Measurements from ENCODE around the gene LMNA. TPM values are rescaled to one million over a fixed set of nuclear protein-coding genes. Genes with fewer than 3 reads are reported as not detected.
A peak's percentile ranks its signal among the peaks of the same experiment; 100 is the strongest.

Gene LMNA
- total RNA-seq, 1 experiment from 2014 or later: 68.8 TPM

GRCh38 chr1:156095906-156096508 is 18.5 kb upstream of the LMNA start (continued):
- TF ChIP-seq ZNF512 (CRISPR knock-in tag; IDR thresholded peaks at IDR 0.05; ENCODE audit: borderline replicate concordance): no peak

GRCh38 chr1:156096640-156097391 is 17.7 kb upstream of the LMNA start:
- Mint-ChIP-seq H3K27ac (no peak overlapping the region), H3K4me1 (peaks cover 20% of the 10 kb centered on the region), H3K9me3 (no peaks in the 10 kb centered on the region), H3K27me3 (ENCODE audit: low read depth) (no peaks in the 10 kb centered on the region), H3K4me3 (no peak overlapping the region), H3K36me3 (peaks cover 8% of the 10 kb centered on the region)
- TF ChIP-seq ZNF396 (CRISPR knock-in tag; IDR thresholded peaks at IDR 0.05; ENCODE audit: borderline replicate concordance) (no peak), HMGXB4 (CRISPR knock-in tag; IDR thresholded peaks at IDR 0.05) (0 out of 2 replicates have a peak, but pooled peaks have one; percentile 38), ESRRA (CRISPR knock-in tag; IDR thresholded peaks at IDR 0.05; ENCODE audit: borderline replicate concordance) (no peak), ZNF138 (CRISPR knock-in tag; conservative IDR thresholded peaks at IDR 0.05) (no peak), TCF7 (CRISPR knock-in tag; IDR thresholded peaks at IDR 0.05; ENCODE audit: low read depth) (no peak), CTCF (IDR thresholded peaks at IDR 0.05) (peak; percentile 90), PRRX2 (CRISPR knock-in tag; IDR thresholded peaks at IDR 0.05) (no peak)
- TF ChIP-seq, protein P1, sequence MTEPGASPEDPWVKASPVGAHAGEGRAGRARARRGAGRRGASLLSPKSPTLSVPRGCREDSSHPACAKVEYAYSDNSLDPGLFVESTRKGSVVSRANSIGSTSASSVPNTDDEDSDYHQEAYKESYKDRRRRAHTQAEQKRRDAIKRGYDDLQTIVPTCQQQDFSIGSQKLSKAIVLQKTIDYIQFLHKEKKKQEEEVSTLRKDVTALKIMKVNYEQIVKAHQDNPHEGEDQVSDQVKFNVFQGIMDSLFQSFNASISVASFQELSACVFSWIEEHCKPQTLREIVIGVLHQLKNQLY (CRISPR knock-in tag; IDR thresholded peaks at IDR 0.05): peak; percentile 36; the same call in 1 of the 2 replicates
- CTCF ChIA-PET: interaction anchor here (0.5 to 29.6 kb wide), 28 partner anchors 8 to 186 kb away, joined by 3 to 1176 read pairs (median 4); partner anchors contain the start of genes ARHGEF2, LMNA, MEX3A and PAQR6
- DNase-seq (ENCODE audit: low spot score) (peak; percentile 92), ATAC-seq (peak; percentile 94)
- POLR2A ChIA-PET: interaction anchor here (0.7 to 1.2 kb wide), 4 partner anchors 8 to 33 kb away, joined by 3 to 6 read pairs (median 4); no protein-coding TSS in a partner anchor

DNA sequence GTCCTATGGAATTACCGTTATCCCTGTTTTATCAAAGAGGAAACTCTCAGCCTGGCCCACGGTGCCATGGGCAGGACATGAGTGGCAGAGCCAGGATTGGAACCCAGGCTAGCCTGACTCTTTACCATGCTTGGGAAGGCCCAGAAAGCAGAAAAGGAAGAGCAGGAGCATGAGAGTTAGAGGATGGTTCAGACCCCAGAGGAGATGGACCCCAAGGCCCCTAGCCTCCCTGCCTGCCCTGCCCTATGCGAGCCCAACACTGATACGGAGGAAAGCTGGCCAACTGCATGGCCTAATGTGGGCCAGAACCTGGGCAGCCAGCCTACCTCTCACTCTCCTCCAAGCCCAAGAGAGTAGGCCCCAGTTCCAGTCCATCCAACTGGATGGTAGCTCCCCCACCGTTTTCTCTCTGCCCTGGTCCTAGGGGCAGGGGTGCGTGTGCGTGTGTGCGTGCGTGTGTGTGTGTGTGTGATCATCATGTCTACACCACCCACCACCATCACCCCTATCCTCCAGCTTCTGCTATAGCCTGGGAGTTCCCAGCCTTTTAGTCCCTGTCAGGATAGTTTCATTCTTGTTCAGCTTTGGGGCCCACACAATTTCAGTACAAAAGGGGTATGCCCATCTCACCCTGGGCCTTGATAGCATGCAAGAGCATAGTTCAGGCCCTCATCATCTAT is 16.9 kb upstream of the LMNA start:
- ChIA-PET CTCF (interaction anchor here (0.9 to 29.6 kb wide), 11 partner anchors 8 to 185 kb away, joined by 3 to 1176 read pairs (median 6); partner anchors contain the start of genes LMNA, RAB25 and SMG5), POLR2A (interaction anchor here (0.7 to 1.2 kb wide), 3 partner anchors 9 to 32 kb away, joined by 3 to 6 read pairs (median 5); no protein-coding TSS in a partner anchor)
- Mint-ChIP-seq H3K27ac (no peak overlapping the region), H3K9me3 (no peaks in the 10 kb centered on the region), H3K27me3 (ENCODE audit: low read depth) (no peaks in the 10 kb centered on the region), H3K4me3 (no peak overlapping the region), H3K4me1 (peaks cover 20% of the 10 kb centered on the region), H3K36me3 (peaks cover 6% of the 10 kb centered on the region)
- ATAC-seq (no peak), DNase-seq (ENCODE audit: low spot score) (no peak)
- TF ChIP-seq, protein P2, sequence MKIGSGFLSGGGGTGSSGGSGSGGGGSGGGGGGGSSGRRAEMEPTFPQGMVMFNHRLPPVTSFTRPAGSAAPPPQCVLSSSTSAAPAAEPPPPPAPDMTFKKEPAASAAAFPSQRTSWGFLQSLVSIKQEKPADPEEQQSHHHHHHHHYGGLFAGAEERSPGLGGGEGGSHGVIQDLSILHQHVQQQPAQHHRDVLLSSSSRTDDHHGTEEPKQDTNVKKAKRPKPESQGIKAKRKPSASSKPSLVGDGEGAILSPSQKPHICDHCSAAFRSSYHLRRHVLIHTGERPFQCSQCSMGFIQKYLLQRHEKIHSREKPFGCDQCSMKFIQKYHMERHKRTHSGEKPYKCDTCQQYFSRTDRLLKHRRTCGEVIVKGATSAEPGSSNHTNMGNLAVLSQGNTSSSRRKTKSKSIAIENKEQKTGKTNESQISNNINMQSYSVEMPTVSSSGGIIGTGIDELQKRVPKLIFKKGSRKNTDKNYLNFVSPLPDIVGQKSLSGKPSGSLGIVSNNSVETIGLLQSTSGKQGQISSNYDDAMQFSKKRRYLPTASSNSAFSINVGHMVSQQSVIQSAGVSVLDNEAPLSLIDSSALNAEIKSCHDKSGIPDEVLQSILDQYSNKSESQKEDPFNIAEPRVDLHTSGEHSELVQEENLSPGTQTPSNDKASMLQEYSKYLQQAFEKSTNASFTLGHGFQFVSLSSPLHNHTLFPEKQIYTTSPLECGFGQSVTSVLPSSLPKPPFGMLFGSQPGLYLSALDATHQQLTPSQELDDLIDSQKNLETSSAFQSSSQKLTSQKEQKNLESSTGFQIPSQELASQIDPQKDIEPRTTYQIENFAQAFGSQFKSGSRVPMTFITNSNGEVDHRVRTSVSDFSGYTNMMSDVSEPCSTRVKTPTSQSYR (CRISPR knock-in tag; IDR thresholded peaks at IDR 0.05): no peak
- TF ChIP-seq EMX1 (CRISPR knock-in tag; IDR thresholded peaks at IDR 0.05) (no peak), TEAD1 (CRISPR knock-in tag; IDR thresholded peaks at IDR 0.05) (no peak), ZNF396 (CRISPR knock-in tag; IDR thresholded peaks at IDR 0.05; ENCODE audit: borderline replicate concordance) (no peak), ZNF219 (CRISPR knock-in tag; IDR thresholded peaks at IDR 0.05; ENCODE audit: borderline replicate concordance) (no peak), PRDM15 (CRISPR knock-in tag; IDR thresholded peaks at IDR 0.05) (no peak)
- TF ChIP-seq, protein P3, sequence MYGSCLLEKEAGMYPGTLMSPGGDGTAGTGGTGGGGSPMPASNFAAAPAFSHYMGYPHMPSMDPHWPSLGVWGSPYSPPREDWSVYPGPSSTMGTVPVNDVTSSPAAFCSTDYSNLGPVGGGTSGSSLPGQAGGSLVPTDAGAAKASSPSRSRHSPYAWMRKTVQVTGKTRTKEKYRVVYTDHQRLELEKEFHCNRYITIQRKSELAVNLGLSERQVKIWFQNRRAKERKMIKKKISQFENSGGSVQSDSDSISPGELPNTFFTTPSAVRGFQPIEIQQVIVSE (CRISPR knock-in tag; IDR thresholded peaks at IDR 0.05; ENCODE audit: borderline replicate concordance): no peak
